Activated T-helper 17 cell treated with anti-CD3 and anti-CD28 coated beads, Interleukin-2, amount 50 U/mL, for 72 hours (primary cell): ENCODE results near the gene MRPL45. TPM values are rescaled to one million over a fixed set of nuclear protein-coding genes. Genes with fewer than 3 reads are reported as not detected.

Experiments used
- ATAC-seq: fragments of 150-1000 bp; cut with Tn5 transposase; replicated peaks from 2 replicates; pipeline ENCODE4 v1.10.0; 2021; ENCODE audit warnings: mild to moderate bottlenecking, moderate library complexity
- H3K27ac Mint-ChIP-seq: one replicate; pipeline ENCODE4 v1.8.0; 2022; ENCODE audit warnings: mixed read lengths
- H3K27me3 Mint-ChIP-seq: one replicate; pipeline ENCODE4 v1.8.0; 2022; ENCODE audit warnings: mixed read lengths
- H3K36me3 Mint-ChIP-seq: one replicate; pipeline ENCODE4 v1.8.0; 2022; ENCODE audit warnings: low read depth, mild to moderate bottlenecking, mixed read lengths
- H3K4me1 Mint-ChIP-seq: one replicate; pipeline ENCODE4 v1.8.0; 2022; ENCODE audit warnings: mixed read lengths
- H3K4me3 Mint-ChIP-seq: one replicate; pipeline ENCODE4 v1.8.0; 2022; ENCODE audit warnings: mild to moderate bottlenecking, mixed read lengths
- H3K9me3 Mint-ChIP-seq: one replicate; pipeline ENCODE4 v1.8.0; 2022; ENCODE audit warnings: mixed read lengths
- total RNA-seq, 2 donors: library from RNA; stranded (reverse); gene quantifications; one replicate each; pipeline ENCODE4 v1.2.3, GENCODE V29; 2022

The MRPL45 gene
- total RNA-seq, 2 donors from 2014 or later, result 52.4 to 66.0 TPM

DNA sequence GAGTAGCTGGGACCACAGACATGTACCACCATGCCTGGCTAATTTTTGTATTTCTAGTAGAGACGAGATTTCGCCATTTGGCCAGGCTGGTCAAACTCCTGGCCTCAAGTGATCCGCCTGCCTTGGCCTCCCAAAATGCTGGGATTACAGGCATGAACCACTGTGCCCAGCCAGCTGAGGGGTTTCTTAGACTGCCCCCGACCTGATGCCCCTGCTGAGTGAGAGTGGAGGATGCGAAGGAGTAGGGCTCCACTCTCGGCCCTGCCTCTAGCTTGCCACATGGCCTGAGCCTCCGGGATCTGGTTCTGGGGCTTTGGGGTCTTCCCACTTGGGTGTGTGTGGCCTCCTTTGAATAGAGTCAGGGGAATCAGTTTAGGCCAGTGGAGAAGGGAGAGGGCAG is 35.8 kb downstream of the MRPL45 start:
- Mint-ChIP-seq H3K27ac (no peak overlapping the region), H3K36me3 (no peaks in the 10 kb centered on the region), H3K4me1 (no peaks in the 10 kb centered on the region), H3K27me3 (peaks cover 22% of the 10 kb centered on the region), H3K4me3 (no peak overlapping the region), H3K9me3 (no peaks in the 10 kb centered on the region)
- ATAC-seq, result no peak

DNA sequence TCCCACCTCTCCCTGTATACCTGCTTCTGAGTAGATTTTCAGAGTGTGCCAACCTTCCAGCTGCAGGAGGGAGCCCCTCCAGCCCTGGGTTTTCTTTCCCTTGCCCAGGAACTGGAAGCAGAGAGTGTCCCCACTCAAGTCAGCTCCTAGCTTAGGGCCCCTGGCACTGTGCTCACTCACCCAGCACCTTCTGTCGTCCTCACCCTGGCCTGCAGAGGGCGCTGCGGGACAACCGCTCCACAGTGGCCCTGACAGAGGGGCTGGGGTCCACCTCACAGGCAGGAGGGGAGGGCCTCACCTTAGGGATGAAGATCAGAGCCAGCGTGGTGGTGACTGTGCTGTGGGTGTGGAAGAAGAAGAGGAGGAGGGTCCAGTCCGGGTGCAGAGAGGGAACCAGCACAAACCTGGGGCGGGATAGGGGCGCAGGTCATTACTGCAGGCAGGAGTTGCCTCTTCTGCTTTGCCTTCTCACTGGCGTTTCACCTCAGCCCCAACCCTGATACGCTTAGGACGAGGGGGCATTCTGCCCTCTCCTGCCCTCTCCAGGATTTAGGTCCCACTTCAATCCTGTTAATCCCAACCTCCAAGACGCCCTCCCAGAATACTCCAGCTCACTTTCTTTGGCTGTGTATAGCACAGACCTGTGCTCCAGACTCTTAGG is 36.8 kb downstream of the MRPL45 start:
- peak; percentile 60 for ATAC-seq
- Mint-ChIP-seq H3K27me3 (peaks cover 18% of the 10 kb centered on the region), H3K4me3 (no peak overlapping the region), H3K36me3 (no peaks in the 10 kb centered on the region), H3K4me1 (no peaks in the 10 kb centered on the region), H3K9me3 (no peaks in the 10 kb centered on the region), H3K27ac (no peak overlapping the region)

DNA sequence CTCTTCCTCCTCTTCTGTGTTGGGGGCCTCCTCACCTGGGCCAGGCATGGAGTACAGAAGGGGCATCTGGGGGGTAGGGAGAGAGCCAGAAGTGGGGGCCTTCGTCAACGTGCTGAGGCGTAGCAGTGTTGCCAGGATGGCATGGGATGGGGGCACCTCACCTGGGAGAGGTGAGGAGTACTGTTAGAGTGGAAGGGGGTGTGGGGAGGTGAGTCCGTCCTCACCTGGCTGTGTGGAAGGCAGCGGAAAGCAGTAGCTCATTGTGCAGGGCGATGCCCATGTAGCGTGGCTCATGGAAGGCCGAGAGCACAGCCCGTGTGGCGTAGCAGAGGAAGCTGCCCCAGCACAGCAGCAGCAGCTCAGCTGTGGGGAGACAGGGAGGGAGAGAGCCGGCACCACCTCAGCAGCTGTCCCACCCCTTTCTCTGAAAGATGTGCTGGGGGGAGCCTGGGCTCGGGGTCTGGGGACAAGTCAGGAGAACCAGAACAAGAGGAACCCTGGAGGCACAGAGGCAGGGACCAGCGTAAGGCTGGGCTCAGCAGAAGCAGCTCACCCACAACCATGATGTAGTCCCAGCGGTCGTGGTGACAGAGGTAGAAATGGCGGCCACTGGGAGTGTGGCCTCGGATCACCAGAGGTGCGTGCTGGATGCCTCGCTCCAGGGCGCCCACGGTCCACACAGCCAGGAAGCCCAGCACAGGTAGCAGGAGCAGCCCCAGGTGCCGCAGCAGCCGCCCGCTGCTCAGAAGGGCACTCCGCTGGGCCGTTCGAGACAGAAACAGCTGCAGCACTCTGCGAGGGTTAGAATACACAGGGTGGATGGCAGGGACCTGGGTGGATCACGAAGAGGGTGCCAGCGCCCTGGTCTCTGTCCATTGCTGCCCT is 37.8 kb downstream of the MRPL45 start:
- no peak for ATAC-seq
- H3K27ac Mint-ChIP-seq, result no peak overlapping the region
- no peaks in the 10 kb centered on the region for H3K9me3 Mint-ChIP-seq
- H3K4me3 Mint-ChIP-seq, result no peak overlapping the region
- no peaks in the 10 kb centered on the region for H3K4me1 Mint-ChIP-seq
- peaks cover 18% of the 10 kb centered on the region for H3K27me3 Mint-ChIP-seq
- H3K36me3 Mint-ChIP-seq, result no peaks in the 10 kb centered on the region

DNA sequence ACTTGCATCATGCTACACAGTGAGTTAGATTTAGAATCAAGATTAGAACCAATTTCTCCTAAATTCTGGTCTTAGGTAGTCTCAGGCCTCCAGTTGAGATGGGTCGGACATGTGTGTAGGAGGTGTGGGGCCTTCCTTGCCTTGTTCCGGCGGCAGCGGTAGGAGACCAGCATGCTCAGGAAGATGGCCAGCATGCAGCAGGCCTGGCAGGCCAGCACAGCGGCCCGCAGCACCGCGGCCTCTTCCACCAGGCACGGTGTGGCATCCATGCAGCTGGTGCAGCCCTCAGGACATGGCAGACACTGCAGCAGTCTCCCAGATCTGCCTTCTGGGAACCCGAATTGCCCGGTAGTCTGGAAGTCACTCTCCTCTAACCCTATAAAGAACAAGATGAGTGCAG is 39.9 kb downstream of the MRPL45 start:
- Mint-ChIP-seq H3K4me1 (no peaks in the 10 kb centered on the region), H3K36me3 (no peaks in the 10 kb centered on the region), H3K4me3 (no peak overlapping the region), H3K27ac (no peak overlapping the region), H3K27me3 (peaks cover 12% of the 10 kb centered on the region), H3K9me3 (no peaks in the 10 kb centered on the region)
- ATAC-seq, result no peak

DNA sequence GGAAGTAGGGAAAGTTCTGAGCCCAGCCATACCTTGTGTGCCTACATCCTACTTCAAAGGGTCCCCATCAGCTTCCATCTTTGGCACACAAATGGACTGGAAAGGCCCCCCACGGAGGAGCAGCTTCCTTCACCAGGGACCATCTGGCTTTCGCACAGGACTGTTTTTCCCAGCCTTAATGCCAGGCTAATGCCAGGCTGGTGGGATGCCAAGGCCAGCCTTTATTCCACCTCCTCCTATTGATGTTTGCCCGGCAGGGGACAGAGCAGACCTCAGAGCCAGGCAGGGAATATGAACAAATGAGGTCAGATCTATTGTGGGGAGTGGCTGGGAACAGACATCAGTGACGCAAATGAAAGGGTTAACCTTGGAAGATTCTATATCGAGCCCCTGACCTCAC is 41.1 kb downstream of the MRPL45 start:
- Mint-ChIP-seq H3K9me3 (no peaks in the 10 kb centered on the region), H3K27me3 (peaks cover 12% of the 10 kb centered on the region), H3K4me1 (no peaks in the 10 kb centered on the region), H3K4me3 (no peak overlapping the region), H3K36me3 (no peaks in the 10 kb centered on the region), H3K27ac (no peak overlapping the region)
- no peak for ATAC-seq

DNA sequence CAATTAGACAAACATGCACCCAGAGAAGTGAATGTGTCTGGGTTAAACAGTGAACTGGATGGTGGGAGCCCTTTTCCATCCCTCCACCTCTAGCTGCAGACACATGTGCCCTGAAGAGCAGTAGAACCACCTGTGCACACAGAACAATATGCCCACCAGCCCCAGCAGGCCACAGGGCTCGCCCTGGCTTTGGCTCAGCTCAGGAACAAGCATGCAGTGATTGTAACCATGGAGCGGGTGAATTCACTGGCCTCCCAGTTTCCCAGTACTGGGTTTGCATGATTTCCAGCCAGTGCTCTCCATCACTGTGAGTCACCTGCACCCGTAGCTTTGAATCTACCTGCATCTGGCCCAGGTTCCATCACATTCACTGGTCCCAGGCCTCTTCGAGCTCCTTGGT is 41.6 kb downstream of the MRPL45 start:
- no peaks in the 10 kb centered on the region for H3K36me3 Mint-ChIP-seq
- no peak overlapping the region for H3K27ac Mint-ChIP-seq
- no peak overlapping the region for H3K4me3 Mint-ChIP-seq
- no peaks in the 10 kb centered on the region for H3K9me3 Mint-ChIP-seq
- no peaks in the 10 kb centered on the region for H3K4me1 Mint-ChIP-seq
- peaks cover 9% of the 10 kb centered on the region for H3K27me3 Mint-ChIP-seq
- no peak for ATAC-seq

DNA sequence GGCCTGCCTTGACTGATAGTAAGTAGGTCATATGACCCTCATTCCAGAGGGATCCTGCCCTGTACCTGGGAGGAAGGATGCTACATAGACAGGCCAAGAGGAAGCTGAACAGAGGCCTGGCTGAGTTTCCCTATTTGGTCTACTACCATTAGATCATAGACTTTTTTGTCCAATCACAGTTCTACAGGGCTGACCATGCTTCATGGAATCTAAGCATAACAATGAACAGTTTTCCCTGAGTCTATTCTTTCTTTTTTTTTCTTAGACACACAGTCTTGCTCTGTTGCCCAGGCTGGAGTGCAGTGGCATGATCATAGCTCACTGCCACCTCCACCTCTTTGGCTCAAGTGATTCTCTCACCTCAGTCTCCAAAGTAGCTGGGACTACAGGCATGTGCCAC is 42.9 kb downstream of the MRPL45 start:
- Mint-ChIP-seq H3K9me3 (no peaks in the 10 kb centered on the region), H3K27me3 (peaks cover 8% of the 10 kb centered on the region), H3K36me3 (no peaks in the 10 kb centered on the region), H3K4me1 (no peaks in the 10 kb centered on the region), H3K27ac (no peak overlapping the region), H3K4me3 (no peak overlapping the region)
- no peak for ATAC-seq

DNA sequence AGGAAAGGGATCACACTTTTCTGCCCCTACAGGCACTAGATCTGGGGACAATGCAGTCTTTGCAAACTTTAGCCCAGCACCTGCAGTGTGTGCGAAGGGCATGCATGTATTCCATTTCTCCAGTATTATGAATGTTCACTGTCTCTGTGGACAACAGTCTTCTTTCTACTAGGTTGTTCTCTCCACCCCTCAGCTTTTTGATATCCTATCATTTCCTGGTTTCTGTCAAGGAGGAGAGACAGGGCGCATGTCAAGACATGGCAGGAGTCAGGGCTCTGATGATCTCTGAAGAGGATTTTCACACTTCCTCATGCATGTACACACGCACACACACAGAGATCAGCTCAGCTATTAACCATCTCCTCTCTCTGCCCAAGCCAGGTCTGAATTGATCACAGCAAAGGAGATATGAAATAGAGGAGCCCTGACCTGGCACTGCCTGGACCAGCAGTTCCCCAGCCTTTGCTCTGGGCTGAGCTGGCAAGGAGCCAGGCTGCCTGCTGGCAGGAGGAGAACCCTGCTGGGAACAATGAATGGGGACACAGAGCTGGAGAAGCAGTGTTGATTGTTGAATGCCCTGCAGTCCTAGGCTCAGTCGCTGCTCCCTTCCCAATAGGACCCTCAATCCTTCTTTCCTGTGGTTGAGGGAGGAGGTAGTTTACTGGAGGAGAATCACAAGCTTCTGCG is 44.2 kb downstream of the MRPL45 start:
- Mint-ChIP-seq H3K27ac (no peak overlapping the region), H3K9me3 (no peaks in the 10 kb centered on the region), H3K4me3 (no peak overlapping the region), H3K4me1 (no peaks in the 10 kb centered on the region), H3K27me3 (peaks cover 8% of the 10 kb centered on the region), H3K36me3 (no peaks in the 10 kb centered on the region)
- ATAC-seq, result no peak

DNA sequence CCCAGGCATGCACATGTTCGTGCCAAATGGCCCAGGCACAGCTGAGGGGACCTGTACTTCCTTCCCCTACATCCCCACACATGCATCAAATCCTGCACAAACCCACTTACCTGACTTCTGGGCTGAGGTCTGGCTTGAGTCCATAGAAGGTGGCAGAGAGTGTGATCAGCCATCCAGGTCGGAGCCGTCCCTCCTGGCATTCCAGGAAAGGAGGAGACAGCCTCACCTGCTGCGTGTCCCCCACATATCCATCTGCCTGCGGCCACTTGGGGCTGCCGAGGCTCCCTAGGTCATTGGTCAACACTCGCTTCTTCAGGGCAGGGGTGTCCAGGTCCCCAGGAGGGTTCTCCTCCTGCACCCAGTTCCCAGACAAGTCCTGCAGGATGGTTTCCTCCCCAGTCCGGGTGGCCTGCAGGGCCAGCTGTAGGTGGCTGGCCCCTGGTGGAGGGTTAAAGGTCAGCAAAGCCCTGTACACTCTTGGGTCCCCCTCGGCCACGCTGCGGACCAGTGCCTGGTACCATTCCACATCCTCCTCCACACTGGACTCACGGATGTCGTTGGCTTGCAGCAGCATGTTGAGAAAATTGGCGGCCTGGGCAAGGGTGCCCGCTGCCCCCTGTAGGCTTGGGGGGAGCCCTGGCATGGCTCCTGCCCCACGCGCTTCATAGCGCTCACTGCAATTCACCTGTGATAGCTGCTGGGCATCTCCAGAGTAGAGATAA is 46.1 kb downstream of the MRPL45 start:
- Mint-ChIP-seq H3K27me3 (peaks cover 8% of the 10 kb centered on the region), H3K9me3 (no peaks in the 10 kb centered on the region)

DNA sequence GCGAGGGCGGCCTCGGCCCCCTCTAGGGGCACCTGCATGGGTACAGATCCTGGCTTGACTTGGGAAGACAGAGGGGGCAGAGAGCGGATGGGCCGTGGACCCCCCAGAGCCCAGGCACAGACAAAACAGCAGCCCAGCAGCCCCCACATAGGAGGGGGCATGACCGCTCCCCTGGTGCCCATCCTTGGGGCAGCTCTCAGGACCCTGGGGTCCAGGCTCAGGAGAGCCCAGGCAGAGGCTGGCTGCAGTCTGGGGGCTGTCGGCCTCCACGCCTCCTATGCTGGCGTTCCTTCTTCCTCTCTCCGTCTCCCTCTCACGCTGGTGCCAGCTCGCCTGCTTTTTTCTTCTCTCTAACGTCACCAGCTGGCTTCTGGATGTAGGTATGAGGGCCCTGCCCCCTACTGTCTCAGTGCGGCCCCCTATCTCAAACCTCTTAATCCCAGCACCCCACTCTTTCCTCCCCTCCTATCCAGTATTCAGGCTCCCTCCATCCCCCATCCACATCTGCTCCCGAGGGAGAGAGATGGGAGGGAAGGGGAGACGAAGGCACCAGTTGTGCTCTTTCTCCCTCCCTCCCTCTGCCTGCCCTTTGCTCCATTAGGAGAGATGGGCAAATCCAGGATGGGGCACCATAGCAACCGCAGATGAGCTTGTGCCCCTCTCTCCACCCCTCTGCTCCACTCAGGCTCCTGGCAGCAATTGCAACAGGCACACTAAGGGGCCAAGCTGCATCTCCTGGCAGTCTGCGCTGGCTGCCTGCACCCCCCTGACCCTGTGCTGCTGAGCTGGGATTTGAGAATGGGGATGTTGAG is 46.8 kb downstream of the MRPL45 start, which contains the start of gene GPR179:
TSS of gene GPR179 (minus strand) at position 349 of the 812 bp plus-strand sequence. CDS start at position 182, 167 bp downstream.
- peaks cover 8% of the 10 kb centered on the region for H3K27me3 Mint-ChIP-seq
- no peaks in the 10 kb centered on the region for H3K36me3 Mint-ChIP-seq
- no peak for ATAC-seq
- no peaks in the 10 kb centered on the region for H3K4me1 Mint-ChIP-seq
- H3K27ac Mint-ChIP-seq, result no peak within 1 kb of the TSS
- H3K9me3 Mint-ChIP-seq, result no peaks in the 10 kb centered on the region
- no peak within 1 kb of the TSS for H3K4me3 Mint-ChIP-seq

More for the DNA sequence above, 46.1 kb downstream of the MRPL45 start:
- H3K4me1 Mint-ChIP-seq, result no peaks in the 10 kb centered on the region
- no peak overlapping the region for H3K27ac Mint-ChIP-seq
- H3K4me3 Mint-ChIP-seq, result no peak overlapping the region
- ATAC-seq, result no peak
- H3K36me3 Mint-ChIP-seq, result no peaks in the 10 kb centered on the region

DNA sequence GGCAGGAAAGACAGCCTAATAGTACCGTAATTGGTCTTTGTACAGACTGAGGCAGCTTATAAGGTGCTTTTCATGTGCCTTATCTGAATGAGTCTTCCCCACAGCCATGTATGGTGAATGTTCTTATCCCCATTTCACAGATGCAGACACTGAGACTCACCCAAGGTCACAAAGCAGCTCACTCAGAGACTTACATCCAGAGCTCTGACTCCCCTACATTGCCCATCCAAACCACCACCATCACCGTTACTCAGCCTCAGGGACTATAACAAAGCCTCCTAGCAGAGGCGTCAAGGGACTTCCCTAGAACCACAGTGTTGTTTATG is 47.4 kb downstream of the MRPL45 start:
- H3K9me3 Mint-ChIP-seq, result no peaks in the 10 kb centered on the region
- no peak overlapping the region for H3K27ac Mint-ChIP-seq
- no peak overlapping the region for H3K4me3 Mint-ChIP-seq
- peaks cover 4% of the 10 kb centered on the region for H3K4me1 Mint-ChIP-seq
- no peaks in the 10 kb centered on the region for H3K36me3 Mint-ChIP-seq
- ATAC-seq, result no peak
- H3K27me3 Mint-ChIP-seq, result peaks cover 8% of the 10 kb centered on the region

DNA sequence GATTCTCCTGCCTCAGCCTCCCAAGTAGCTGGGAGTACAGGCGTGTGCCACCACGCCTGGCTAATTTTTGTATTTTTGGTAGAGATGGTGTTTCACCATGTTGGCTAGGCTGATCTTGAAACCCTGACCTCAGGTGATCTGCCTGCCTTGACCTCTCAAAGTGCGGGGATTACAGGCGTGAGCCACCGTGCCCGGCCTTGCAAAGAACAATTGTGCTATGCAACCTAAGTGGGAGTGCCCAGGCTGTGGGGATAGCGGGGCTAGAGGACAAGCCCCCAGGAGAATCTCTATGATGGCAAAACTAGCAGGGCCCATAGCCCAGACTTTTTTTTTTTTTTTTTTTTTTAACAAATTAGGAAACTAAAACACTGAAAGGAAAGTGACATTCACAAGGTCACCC is 48.8 kb downstream of the MRPL45 start:
- no peak for ATAC-seq
- Mint-ChIP-seq H3K27me3 (peaks cover 8% of the 10 kb centered on the region), H3K36me3 (no peaks in the 10 kb centered on the region), H3K4me1 (peaks cover 4% of the 10 kb centered on the region), H3K9me3 (no peaks in the 10 kb centered on the region), H3K4me3 (no peak overlapping the region), H3K27ac (no peak overlapping the region)

DNA sequence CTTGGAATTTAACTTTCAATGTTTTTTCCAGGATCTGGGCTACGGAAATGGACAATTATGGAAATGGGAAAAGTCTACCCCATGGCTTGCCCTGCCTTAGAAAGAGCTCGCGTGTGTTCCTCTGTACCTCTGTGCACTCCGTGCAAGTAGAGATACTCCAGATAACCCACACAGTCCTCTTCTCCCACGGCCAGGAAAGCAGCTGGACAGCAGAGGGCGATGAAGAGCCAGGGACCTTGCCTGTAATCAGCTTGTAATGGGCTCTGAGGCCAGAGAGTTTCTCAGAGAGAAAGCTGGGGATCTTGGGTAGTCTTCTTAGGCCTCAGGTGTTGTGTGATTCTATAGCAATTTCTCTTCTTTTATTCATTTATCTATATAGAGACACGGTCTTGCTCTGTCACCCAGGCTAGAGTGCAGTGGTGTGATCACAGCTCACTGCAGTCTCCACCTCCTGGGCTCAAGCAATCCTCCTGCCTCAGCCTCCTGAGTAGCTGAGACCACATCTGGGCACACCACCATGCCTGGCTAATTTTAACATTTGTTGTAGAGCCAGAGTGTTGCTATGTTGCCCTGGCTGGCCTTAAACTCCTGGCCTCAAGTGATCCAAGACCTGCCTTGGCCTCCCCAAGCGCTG is 52.2 kb downstream of the MRPL45 start:
- H3K36me3 Mint-ChIP-seq, result no peaks in the 10 kb centered on the region
- H3K4me1 Mint-ChIP-seq, result peaks cover 11% of the 10 kb centered on the region
- H3K4me3 Mint-ChIP-seq, result no peak overlapping the region
- peak; percentile 53 for ATAC-seq
- peaks cover 5% of the 10 kb centered on the region for H3K27me3 Mint-ChIP-seq
- no peaks in the 10 kb centered on the region for H3K9me3 Mint-ChIP-seq
- H3K27ac Mint-ChIP-seq, result no peak overlapping the region
